ENCODE results near the gene WWOX. TPM values are rescaled to one million over a fixed set of nuclear protein-coding genes. Genes with fewer than 3 reads are reported as not detected.

Gene WWOX
- total RNA-seq, 4 donors from 2014 or later = 12.9 to 53.5 (median 25.6) TPM

DNA sequence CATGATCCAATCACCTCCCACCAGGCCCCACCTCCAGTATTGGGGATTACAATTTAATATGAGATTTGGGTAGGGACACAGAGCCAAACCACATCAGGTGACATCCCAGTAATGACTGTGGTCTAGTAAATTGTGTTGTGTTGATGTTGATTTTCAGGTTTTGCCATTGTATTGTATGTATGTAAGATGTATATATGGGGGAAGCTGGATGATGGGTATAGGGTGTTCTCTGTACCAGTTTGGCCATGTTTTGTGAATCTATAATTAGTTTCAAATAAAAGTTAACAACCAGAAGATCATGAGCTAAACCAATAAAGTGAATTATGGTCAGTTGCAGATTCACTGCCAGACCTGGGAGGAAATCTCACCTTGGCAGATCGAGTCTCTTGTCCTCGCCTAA, 283.7 kb downstream of the WWOX start:
- TF ChIP-seq POLR2AphosphoS5 (IDR thresholded peaks at IDR 0.05) (no peak), EP300 (IDR thresholded peaks at IDR 0.05) (no peak), POLR2A (IDR thresholded peaks at IDR 0.05) (no peak), CTCF (IDR thresholded peaks at IDR 0.05) (no peak)
- 83 to 93% methylated on average over 2 of the region's 2 CpGs for WGBS, 2 donors (ENCODE audit: low coverage in 1 of 2)
- ATAC-seq = no peak

GRCh38 chr16:78385086-78385805, 285.8 kb downstream of the WWOX start:
- Histone ChIP-seq H3K4me1 (peaks cover 0 to 26% (median 3%) of the 10 kb centered on the region in 3 donors), H3K36me3 (no peaks in the 10 kb centered on the region), H3K27ac (no peak overlapping the region), H3K27me3 (no peaks in the 10 kb centered on the region), H3K4me3 (no peak overlapping the region), H3K9me3 (no peaks in the 10 kb centered on the region)
- 60 to 63% methylated on average over 6 to 7 of the region's 7 CpGs for WGBS, 2 donors (ENCODE audit: low coverage in 1 of 2)
- TF ChIP-seq EP300 (IDR thresholded peaks at IDR 0.05) (no peak), POLR2A (IDR thresholded peaks at IDR 0.05) (no peak), CTCF (IDR thresholded peaks at IDR 0.05) (no peak), POLR2AphosphoS5 (IDR thresholded peaks at IDR 0.05) (no peak)
- ATAC-seq = no peak

More for the DNA sequence above, 283.7 kb downstream of the WWOX start:
- no peaks in the 10 kb centered on the region for H3K9me3 ChIP-seq
- no peaks in the 10 kb centered on the region for H3K36me3 ChIP-seq
- H3K27me3 ChIP-seq = no peaks in the 10 kb centered on the region
- no peak overlapping the region for H3K27ac ChIP-seq
- H3K4me1 ChIP-seq = peaks cover 0 to 14% (median 0%) of the 10 kb centered on the region in 3 donors
- no peak overlapping the region for H3K4me3 ChIP-seq

DNA sequence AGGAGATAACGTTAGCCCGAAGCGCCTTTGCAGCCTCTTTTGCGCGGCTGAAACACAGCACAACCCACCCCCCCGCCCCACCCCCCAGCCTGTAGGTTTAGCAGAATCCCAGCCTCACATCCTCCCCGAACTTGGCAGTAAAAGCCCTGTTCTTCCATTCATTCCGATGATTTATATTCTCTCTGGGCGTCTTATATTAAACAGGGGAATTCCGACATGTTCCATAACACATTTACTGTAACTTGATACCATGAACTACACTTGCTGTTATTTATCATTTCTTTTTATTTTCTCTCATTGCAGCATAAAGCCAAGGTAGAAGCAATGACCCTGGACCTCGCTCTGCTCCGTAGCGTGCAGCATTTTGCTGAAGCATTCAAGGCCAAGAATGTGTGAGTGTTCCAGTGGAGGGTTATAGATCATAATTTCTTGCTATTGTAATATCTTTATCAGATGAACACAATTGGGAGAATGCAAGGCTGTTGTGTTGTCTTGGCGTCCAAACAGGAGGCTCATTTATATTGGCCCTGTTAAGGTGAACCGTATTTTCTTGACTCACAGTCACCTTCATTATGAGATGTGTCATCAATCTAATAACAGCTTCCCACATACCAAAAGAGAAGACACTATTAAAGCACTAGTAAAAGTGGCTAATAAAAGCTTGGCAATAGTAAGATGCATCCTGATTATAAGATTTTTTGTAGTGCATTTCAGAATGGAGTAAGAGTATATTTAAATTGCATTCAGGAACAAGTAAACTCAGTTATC, 287.3 kb downstream of the WWOX start:
- TF ChIP-seq EP300 (IDR thresholded peaks at IDR 0.05) = no peak
- no peak for TF ChIP-seq POLR2AphosphoS5 (IDR thresholded peaks at IDR 0.05)
- no peak for TF ChIP-seq POLR2A (IDR thresholded peaks at IDR 0.05)
- no peak for TF ChIP-seq CTCF (IDR thresholded peaks at IDR 0.05)
- Histone ChIP-seq H3K36me3 (no peaks in the 10 kb centered on the region), H3K4me3 (no peak overlapping the region), H3K27ac (no peak overlapping the region), H3K9me3 (no peaks in the 10 kb centered on the region), H3K27me3 (no peaks in the 10 kb centered on the region), H3K4me1 (peaks cover 0 to 35% (median 3%) of the 10 kb centered on the region in 3 donors)
- ATAC-seq = no peak
- WGBS, 2 donors (ENCODE audit: low coverage in 1 of 2) = 58 to 65% methylated on average over 7 to 15 of the region's 15 CpGs

DNA sequence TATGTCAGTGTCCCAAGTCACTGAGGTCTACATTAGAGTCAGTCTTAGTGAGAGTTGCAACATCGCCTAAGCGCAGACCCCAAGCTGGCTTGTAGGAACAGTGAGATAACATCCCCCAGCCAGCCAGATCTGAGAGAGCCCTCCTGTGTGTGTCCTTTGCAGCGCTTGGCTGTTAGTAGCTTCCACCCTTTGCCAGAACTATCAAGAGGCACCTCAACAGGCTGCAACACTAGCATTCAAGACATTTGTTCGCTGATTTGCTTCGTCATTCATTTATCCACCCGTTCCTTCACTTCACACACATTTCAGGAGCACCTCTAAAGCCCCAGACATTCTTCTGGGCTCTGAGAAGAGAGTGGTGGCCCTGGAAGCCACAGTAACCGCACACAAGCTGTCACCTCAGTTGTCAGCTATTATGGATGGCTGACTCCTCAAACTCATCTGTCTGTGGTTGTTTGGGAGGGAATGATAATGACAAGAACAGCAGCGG, 289.6 kb downstream of the WWOX start:
- H3K27me3 ChIP-seq = no peaks in the 10 kb centered on the region
- 73 to 98% methylated on average over 6 to 7 of the region's 8 CpGs for WGBS, 2 donors (ENCODE audit: low coverage in 1 of 2)
- TF ChIP-seq POLR2AphosphoS5 (IDR thresholded peaks at IDR 0.05) (no peak), POLR2A (IDR thresholded peaks at IDR 0.05) (no peak), CTCF (IDR thresholded peaks at IDR 0.05) (no peak), EP300 (IDR thresholded peaks at IDR 0.05) (no peak)
- no peak for ATAC-seq
- no peak overlapping the region for H3K27ac ChIP-seq
- no peak overlapping the region for H3K4me3 ChIP-seq
- no peaks in the 10 kb centered on the region for H3K36me3 ChIP-seq
- no peaks in the 10 kb centered on the region for H3K9me3 ChIP-seq
- H3K4me1 ChIP-seq = peaks cover 0 to 41% (median 3%) of the 10 kb centered on the region in 3 donors

All from gastroesophageal sphincter (tissue), 4 donors.